ENCODE data around the gene RAB27B.
"Not testable (repeated sequence)": the region's sequence is repeated elsewhere in the genome, so short reads cannot be mapped to it uniquely, and the experiment has no call there.

The RAB27B gene, protein sequence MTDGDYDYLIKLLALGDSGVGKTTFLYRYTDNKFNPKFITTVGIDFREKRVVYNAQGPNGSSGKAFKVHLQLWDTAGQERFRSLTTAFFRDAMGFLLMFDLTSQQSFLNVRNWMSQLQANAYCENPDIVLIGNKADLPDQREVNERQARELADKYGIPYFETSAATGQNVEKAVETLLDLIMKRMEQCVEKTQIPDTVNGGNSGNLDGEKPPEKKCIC

DNA sequence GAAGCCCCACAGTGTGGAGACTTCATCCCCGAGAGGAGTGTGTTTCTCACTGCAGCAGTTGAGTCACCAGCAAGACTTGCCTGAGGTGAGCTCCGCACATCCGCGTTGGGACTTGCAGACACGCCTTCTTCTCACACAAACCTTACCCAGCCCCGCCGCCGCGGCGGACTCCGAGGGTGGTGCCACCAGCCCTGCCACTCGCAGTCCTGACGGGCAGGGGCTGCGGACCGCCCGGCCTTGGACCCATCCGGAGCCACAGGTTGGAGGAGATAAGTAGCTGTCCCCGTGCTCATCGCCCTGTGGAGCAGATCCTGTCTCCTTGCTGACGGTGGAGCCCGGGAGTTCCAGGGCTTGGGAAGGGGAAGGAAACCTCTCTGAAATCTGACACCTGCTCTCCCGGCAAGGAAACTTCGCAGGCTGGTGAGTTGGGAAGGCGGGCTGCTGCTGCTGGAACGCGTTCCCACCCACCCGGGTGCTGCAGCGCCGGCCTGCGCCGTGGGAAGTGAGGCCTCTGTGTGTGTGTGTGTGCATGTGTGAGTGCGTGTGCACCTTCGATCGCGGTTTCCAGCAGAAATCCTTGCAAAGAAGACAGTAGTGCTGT lies at the start of gene RAB27B:
RAB27B (plus strand) TSS at position 197 of the 601 bp plus-strand sequence. CDS start 49,109 bp downstream, outside the sequence.
- DNase-seq = no peak

DNA sequence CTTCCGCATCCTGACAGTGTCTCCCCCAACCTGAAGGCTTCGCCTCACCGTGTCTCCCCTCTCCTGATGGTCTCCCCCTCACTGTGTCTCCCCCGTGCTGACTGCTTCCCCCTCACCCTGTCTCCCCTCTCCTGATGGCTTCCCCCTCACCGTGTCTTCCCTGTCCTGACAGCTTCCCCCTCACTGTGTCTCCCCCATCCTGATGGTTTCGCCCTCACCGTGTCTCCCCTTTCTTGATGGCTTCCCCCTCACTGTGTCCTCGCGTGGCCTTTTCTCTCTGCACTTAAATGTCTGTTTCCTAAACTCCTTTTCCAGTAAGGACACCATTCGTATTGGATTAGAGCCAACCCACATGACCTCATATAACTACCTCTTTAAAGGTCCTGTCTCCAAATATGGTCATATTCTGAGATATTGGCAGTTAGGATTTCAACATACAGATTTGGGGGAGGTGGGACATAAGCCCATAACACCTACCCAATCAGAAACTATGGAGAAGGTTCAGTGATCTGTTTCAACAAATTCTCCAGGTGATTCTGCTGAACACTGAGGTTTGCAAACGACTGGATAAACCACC lies 47.9 kb upstream of the RAB27B start:
- DNase-seq = no peak

DNA sequence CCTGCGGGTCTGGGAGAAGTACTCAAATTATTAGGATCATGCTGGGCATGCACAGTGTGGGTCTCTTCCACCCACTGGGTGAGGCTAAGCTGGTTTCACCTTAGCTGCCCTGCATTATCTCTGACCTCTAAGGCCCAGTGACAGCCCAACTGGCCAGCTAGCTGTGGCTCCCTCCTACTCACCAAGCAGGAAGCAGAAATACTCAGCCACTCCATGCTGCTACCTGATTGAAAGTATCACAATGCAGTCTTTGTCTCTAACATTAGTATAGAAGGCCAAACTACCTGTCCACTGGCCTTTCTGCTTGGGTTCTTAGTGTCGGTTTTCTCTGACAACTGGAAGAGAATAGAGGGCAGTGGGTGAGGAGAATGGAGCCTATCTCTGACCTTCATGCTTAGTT lies 47.3 kb upstream of the RAB27B start:
- DNase-seq = no peak

DNA sequence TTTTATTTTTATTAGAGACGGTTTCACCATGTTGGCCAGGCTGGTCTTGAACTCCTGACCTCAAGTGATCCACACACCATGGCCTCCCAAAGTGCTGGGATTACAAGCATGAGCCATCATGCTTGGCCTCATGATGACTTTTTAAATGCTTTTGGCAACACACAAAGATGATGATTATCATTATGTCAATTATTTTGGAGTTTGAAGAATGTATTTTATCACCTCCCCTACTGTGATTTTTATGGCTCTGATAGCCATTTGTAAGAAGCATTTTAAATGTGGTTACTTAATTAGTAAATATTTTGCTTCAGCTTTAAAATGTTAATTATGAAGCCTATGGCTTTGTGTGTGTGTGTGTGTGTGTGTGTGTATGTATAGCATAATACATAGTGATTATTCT lies 45.1 kb upstream of the RAB27B start:
- DNase-seq = no peak

DNA sequence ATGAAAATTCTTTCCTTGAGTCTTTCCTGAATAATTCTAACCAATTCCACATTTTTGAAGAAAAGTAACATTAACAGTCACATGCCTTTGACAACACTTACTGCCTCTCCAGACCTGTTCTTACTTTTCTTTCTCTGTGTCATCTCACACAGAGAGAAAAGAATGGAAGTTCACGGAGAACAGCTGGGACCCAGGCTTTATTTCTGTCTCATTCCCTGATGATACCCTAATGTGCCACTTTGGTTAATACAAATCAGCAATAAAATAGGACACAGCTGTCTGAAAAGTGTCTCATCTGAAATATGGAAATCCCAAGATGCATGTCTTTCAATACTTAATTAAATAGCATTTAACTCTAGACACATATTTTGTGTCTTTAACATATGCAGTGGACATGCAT lies 42.1 kb upstream of the RAB27B start:
- no peak for DNase-seq

DNA sequence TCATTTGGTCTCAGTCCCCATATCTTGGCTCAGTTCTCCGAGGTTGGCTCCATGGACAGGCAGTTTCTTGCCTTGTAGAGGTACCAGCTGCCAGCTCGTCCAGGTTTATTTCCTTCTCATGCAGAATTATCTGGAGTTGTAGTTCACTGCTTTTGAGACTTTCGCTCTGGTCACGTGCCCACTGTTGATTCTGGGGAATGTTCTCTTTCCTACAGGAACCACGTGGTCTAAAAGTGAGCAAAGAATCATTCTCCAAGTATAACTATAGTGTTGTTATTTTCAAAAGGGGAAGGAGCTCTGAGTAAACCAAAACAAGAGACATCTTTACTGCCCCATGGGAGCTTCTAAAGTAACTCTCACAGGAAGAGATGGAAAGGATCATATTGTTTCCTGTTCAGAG lies 41.2 kb upstream of the RAB27B start:
- DNase-seq = no peak

DNA sequence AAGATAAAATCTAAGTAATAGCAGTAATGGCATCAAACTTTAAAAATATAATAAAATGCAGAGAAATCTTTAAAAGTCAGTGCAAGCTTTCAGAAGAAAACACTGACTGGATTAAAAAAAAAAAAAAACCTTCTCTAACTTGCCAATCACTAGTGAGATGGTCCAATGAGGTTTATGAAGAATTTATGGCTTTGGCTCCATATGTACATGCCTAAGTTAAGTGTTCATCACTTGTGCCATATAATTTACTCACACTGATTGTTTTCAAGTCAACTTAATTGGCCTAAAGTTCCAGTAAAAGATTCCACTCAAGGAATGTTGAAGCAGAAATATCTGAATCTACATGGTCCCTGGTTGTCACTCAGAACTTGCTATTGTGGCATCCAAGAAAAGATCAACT lies 40.7 kb upstream of the RAB27B start:
- no peak for DNase-seq

DNA sequence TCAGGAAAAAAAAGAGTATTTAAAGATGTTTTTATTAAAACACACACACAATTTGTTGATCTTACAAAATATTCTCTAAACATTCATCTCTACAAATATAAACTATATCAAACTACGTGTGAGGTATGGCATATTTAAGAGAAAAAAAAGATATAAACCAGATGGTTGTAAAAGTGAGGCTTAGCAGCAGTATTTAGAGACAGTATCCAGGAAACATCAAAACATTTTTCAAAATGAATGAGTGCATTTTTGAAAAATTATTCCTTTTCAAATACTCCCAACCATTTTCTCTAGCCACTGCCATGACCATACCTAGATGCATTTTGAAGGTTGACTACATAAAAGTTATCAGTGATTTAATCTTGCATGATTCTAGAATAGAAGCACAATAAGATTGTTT lies 38.2 kb upstream of the RAB27B start:
- no peak for DNase-seq

DNA sequence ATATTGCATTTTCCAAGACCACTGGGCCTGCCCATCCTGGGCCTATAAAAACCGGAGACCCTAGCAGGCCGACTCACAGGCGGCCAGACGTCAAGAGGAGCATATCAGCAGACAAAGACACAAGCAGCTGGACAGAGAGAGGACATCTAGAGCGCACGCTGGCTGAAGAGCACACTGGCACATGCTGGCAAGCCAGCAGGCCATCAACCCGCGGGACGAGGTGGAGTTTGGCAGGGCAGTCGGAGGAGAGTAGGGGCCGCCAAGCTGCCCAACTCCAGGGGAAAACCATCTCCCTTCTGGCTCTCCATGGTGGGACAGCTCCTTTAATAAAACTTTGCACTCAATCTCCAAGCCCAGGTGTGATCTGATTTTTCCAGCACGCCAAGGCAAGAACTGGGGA lies 36.6 kb upstream of the RAB27B start:
- no peak for DNase-seq

DNA sequence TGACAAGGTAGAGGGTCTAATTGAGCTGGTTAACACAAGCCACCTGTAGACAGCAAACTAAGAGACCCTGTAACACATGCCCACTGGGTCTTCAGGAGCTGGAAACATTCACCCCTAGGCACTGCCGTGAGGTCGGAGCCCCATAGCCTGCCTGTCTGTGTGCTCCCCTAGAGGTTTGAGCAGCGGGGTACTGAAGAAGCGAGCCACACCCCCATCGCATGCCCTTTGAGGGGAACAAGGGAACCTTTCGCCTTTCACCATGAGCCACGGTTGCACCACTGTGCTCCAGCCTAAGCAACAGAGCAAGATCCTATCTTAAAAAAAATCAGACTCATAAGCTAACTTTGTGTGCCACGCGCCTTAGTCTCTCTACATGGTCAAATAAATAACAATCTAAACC lies 36.2 kb upstream of the RAB27B start:
- no peak for DNase-seq

DNA sequence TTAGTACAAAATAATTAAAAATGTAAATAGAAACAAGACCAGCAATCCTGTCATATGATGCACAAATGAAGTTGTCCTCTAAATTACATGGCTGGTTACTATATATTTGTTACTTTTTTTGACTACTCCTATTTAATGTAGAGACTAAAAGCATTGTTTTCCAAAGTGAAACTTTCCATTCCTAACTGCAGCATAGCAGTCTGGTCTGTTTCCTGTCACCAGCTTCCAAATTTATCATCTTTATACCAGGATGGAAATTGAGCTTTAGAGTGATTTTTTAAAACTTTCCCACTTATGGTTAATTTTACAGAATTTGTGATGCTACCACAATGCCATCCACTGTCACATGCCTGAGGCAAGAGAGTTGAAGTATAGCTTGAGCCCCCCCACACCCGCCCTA lies 33.5 kb upstream of the RAB27B start:
- DNase-seq = no peak

DNA sequence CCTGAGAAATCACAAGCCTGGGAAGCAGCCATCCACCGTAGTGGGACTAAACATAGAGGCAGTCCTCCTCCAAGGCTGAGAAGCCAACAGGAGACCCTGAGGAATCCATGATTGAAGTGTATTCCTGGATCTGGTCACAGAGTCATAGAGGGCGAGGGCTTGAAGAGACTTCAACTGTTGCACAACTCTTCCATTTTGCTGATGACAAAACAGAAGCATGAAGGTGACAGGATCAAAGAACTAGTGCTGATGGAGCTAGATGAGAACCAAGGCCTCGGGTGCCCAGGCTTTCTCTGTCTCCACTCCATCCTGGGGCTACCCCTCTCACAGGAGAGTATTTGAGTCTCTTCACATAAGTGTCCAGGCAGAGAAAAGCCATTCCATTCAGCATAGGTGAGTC lies 30.1 kb upstream of the RAB27B start:
- no peak for DNase-seq

DNA sequence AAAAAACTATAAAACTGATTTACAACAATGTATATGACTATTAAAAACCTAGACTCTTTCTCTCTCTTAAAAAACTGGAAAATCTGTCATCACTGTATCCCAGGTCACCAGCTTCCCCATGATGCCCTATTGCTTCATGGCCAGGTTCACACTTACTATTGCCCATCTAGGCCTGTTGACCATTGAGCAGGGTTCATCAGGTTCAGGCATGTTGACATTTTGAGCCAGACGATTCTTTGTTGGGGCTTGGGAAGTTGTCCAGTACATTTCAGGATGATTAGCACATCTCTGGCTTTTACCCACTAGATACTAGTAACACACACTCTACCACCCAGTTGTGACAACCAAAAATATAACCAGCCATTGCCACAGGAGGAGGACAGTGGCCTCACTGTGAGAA lies 26.9 kb upstream of the RAB27B start:
- DNase-seq = no peak

DNA sequence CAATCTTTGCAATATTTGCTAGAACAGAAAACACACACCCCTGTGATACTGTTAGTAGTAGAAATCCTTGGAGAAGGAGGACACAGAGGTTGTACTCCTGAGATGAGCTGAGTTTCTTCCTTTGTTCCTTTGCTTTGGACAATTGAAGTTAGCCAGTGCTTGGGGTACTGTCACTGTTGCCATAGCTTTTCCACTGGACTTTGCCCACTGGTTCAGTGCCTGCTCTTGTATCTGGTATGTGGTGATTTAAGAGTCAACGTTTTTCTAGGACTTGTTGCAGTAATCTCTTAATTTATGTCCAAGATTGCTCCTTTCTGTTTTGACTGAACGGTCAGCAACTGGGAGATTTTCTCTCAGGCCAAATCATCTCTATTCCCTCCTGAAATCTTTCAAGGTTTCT lies 26.1 kb upstream of the RAB27B start:
- no peak for DNase-seq

DNA sequence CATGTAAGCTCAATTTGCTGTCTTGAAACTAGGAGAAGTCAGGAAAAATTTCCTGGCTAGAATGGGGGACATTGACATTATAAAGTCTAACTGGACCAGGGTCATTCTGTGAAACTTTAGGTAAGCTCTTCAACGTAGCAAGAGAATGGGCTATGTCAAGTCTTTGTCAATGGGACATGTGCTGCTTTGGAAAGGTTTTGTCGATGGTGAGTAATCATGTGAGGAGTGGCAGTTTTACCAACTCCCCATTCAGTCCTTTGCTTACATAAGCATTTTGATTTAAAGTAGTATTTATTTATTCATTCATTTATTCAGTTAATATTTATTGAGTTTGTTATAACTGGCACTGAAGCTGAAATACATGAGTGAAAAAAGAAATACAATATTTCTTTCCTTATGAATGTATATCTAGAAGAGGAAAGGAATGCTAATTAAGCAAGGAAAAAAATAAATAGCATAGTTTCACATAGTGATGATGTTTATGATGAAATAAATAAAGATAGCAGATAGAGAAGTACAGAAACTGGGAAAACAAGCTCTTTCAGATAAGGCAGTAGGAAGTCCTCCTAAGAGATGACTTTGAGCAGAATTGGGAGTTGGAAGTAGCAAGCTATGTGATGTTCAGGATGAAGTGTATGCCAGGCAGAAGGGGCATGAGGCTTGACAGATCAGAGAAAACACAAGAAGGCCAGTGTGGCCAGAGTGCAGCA lies 25.4 kb upstream of the RAB27B start:
- no peak for DNase-seq

DNA sequence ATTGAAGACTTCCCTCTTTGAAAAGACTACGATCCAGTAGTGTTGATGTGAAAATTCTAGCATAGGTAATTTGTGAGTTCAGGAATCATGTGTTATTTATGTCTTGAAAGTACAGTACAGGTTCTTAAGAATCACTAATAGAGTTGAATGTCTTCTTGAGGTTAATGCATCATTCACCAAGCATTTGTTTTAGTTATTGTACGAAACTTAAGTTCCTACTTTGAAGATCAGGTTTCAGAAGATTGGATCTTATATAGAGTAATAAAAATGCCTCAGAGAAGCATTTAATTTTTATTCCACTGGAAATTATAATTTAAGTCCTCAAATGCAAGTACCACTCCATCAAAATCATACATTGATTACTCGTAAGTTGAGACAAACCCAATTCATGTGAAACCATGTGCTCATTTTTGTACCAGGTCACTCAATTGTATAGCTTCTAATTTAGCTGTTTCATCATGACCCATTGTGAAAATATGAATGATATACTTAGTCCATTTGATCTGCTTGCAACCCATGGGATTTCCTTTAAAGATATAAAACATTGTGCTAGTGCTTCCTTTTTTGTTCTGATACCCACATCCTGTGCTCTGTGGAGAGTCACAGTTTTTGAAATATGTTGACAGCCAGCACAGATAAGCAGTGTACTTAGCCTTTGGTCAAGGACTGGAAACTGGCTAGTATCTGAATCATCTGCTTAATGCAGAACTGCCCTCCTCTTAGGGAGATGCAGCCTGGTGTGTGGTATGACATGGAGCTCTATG lies 22.5 kb upstream of the RAB27B start:
- DNase-seq = no peak

DNA sequence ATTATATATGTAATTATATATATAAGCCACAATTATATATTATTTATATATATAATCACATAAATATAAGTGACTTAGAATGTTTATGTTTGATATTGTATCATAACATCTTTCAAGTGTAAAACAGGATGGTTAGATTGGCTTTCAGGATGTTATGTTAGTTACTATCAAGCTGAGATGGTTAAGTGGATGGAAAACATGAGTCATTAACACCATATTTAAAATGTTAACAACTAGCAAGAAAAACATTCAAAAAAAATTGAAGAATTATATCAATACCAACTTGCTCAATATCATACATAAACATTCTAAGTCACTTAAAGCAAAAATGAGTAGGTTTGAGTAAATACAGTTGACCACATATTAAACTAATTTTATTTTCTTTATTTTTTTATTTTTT lies 21.8 kb upstream of the RAB27B start:
- no peak for DNase-seq

DNA sequence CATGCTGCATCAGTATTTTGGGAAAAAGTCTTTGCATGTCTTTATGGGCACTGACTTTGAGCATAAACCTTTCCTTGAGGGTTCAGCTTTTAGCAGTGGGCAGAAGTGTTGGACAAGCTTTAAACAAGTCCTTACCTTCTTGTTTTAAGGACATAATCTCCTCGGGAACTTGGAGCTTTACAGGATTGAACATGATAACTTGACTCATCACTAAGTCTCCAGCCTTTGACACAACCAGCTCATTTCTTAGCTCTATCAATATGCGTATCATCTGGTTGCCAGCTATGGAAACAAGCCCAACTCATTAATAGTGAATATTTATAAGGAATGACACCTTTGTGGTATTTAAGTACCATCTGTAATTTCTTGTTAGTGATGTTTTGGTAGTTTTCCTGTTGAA lies 21.0 kb upstream of the RAB27B start:
- no peak for DNase-seq

DNA sequence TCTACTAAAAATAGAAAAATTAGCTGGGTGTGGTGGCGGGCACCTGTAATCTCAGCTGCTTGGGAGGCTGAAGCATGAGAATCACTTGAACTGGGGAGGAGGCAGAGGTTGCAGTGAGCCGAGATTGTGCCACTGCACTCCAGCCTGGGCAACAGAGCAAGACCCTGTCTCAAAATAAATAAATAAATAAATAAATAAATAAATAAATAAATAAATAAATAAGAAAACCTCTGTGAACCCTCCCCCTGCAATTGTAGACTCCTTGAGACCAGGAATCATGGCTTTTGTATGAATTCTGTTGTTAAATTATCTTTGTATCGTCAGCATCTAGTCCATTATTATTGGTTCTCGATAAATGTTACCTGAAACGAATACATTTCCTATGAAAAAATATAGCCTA lies 17.6 kb upstream of the RAB27B start:
- DNase-seq = not testable (repeated sequence)

DNA sequence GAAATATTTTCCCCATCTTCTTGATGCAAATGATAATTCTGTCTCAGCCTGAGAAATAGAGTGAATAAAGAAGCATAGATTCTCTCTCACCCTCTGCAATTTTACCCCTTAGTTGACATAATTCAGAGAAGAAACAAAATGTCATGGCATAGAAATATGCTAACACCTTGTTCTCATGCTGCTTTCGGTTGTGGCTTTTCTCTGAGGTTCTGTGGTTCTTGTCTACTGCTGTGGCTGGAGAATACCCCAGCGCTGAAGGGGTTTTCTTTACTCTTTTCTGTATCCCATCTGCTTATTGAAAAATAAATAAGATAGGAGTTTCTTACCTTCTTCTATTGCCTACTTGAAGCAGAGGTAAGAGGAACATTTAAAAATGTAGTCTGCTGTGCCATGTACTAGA lies 15.4 kb upstream of the RAB27B start:
- no peak for DNase-seq

DNA sequence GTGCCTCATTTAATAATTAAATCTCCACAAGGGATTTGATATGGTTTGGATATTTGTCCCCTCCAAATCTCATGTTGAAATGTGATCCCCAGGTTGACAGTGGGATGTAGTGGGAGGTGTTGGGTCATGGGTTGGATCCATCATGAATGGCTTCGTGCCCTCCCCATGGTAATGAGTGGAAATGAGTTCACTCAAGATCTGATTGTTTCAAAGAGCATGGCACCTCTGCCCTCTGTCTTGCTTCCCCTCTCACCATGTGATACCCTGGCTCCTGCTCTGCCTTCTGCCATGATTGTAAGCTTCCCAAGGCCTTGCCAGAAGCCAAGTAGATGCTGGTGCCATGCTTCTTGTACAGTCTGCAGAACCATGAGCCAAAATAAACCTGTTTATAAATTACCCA lies 15.0 kb upstream of the RAB27B start:
- DNase-seq = no peak

DNA sequence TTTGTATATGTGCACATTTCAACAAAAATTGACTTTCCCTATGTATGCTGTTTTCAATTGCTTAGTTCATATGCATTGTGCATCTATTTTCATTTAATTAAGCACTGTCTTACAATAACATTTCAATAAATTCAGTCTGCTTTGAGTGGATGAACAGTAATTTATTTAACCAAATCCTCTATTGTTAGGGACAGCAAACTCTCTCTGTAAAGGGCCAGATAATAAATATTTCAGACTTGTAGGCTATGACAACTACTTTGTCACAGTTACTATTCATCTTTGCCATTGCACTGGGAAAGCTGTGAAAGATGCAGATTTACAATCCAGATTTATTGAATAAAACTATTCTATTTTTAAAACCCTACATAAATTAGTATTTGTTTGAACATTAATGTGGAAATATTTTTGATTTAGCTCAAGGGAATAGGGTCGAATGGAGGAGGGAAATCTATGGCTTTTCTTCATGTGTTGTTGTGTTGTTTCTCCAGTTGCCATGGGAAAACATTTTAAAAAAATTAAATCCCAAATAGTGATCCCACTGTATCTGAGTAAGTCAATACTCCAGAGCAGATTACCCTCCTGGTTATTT lies 14.2 kb upstream of the RAB27B start:
- DNase-seq = no peak

DNA sequence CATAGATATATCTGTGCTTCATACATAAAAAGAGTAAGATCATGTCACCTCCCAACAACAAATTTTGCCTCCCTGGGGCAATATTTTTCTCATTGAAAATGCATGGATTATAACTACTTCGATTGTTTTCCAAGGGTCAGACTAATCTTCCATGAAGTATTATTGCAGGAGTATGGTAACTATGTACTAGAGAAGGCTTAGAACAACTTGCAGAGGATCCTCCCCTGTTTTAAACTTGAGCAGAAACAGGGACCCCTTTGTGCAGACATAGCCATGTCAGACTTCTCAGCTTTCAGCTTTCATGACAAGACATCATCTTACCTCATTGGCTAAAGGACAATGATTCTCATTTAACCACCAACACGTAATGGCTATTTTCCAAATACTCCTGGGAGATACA lies 13.2 kb upstream of the RAB27B start:
- no peak for DNase-seq

Data from NCI-H2029 treated with DMSO at 0.1 percent for 48 hours (cell line).